H1 (cell line): ENCODE data around the gene MDM1. TPM values are rescaled to one million over a fixed set of nuclear protein-coding genes. Genes with fewer than 3 reads are reported as not detected.
A peak's percentile ranks its signal among the peaks of the same experiment; 100 is the strongest.

Experiments used
- CTCF ChIA-PET: fragments of 300-600 bp; sonication (Branson Sonifier 250); formaldehyde crosslinking; loops from one replicate; lab custom pipeline; 2021; ENCODE audit not compliant: partially characterized antibody; lab: Charles Lee
- POLR2A ChIA-PET: fragments of 300-600 bp; sonication (Branson Sonifier 250); formaldehyde crosslinking; loops from one replicate; lab custom pipeline; 2021; ENCODE audit warnings: inconsistent platforms; ENCODE audit not compliant: partially characterized antibody; lab: Charles Lee
- DNase-seq, 2 experiments: peaks; one replicate each; pipeline versions ENCODE4 v3.0.0 to v3.0.0-alpha.2; 2010 to 2022; ENCODE audit warnings: low spot score in 2 of 2, low read depth in 1 of 2, mixed read lengths in 1 of 2
- FAIRE-seq: peaks from 2 replicates; lab custom pipeline; 2011; peaks lifted over from hg19 to GRCh38; lab: Jason Lieb, UNC
- H2AFZ ChIP-seq: 2 replicates; pipeline ENCODE4 v1.8.1; 2012; ENCODE audit warnings: low read length, inconsistent platforms
- H2AK5ac ChIP-seq: 2 replicates; pipeline ENCODE4 v1.6.1; 2013; ENCODE audit warnings: low read depth, low read length
- H2BK120ac ChIP-seq: replicated peaks from 2 replicates; pipeline ENCODE3; 2013; ENCODE audit warnings: low read depth, low read length, inconsistent platforms
- H2BK12ac ChIP-seq: 2 replicates; pipeline ENCODE4 v1.6.1; 2013; ENCODE audit warnings: low read depth, low read length
- H2BK15ac ChIP-seq: 2 replicates; pipeline ENCODE4 v1.6.1; 2013; ENCODE audit warnings: low read length
- H2BK20ac ChIP-seq: 2 replicates; pipeline ENCODE4 v1.6.1; 2013; ENCODE audit warnings: low read length
- H2BK5ac ChIP-seq: 2 replicates; pipeline ENCODE4 v1.6.1; 2013; ENCODE audit warnings: low read depth, low read length
- H3K14ac ChIP-seq: 2 replicates; pipeline ENCODE4 v1.6.1; 2013; ENCODE audit warnings: inconsistent platforms; ENCODE audit not compliant: insufficient read length
- H3K18ac ChIP-seq: 2 replicates; pipeline ENCODE4 v1.6.1; 2013; ENCODE audit warnings: low read length; ENCODE audit errors: extremely low read depth
- H3K23ac ChIP-seq: 2 replicates; pipeline ENCODE4 v1.6.1; 2013; ENCODE audit warnings: inconsistent platforms; ENCODE audit not compliant: insufficient read length
- H3K23me2 ChIP-seq: 2 replicates; pipeline ENCODE4 v1.6.1; 2013; ENCODE audit warnings: low read depth, low read length
- H3K27ac ChIP-seq: 2 replicates; pipeline ENCODE4 v1.6.1; 2011; ENCODE audit warnings: low read depth, low read length, inconsistent platforms
- H3K27me3 ChIP-seq, 4 experiments: replicated peaks in 1 of 4; 1 replicate in 1 of 4; 2 replicates in 3 of 4; pipeline versions ENCODE4 v1.6.1 to v1.8.1; 2011 to 2013; ENCODE audit warnings: low read length in 3 of 4, mild to moderate bottlenecking in 3 of 4, inconsistent platforms in 2 of 4, mixed read lengths in 2 of 4, moderate library complexity in 1 of 4; ENCODE audit not compliant: control insufficient read depth in 3 of 4, insufficient read depth in 3 of 4; ENCODE audit errors: extremely low read depth in 1 of 4
- H3K36me3 ChIP-seq, 4 experiments: 2 replicates each; pipeline versions ENCODE4 v1.6.1 to v1.8.1; 2011 to 2013; ENCODE audit warnings: mild to moderate bottlenecking in 4 of 4, low read length in 3 of 4, moderate library complexity in 2 of 4, control low read depth in 1 of 4, inconsistent platforms in 1 of 4; ENCODE audit not compliant: insufficient read depth in 4 of 4, control insufficient read depth in 2 of 4
- H3K4ac ChIP-seq: replicated peaks from 2 replicates; pipeline ENCODE3; 2013; ENCODE audit warnings: low read length, low read depth, mixed read lengths, inconsistent platforms; ENCODE audit not compliant: insufficient read length
- H3K4me1 ChIP-seq, 4 experiments: replicated peaks in 1 of 4; 1 replicate in 1 of 4; 2 replicates in 3 of 4; pipeline versions ENCODE4 v1.6.1 to v1.8.1; 2011 to 2013; ENCODE audit warnings: low read length in 3 of 4, inconsistent platforms in 2 of 4, mixed read lengths in 1 of 4; ENCODE audit not compliant: insufficient read depth in 4 of 4, control insufficient read depth in 3 of 4
- H3K4me2 ChIP-seq, 2 experiments: 2 replicates each; pipeline versions ENCODE4 v1.6.1 to v1.8.1; 2011 to 2013; ENCODE audit warnings: low read depth in 2 of 2, low read length in 2 of 2, control low read depth in 1 of 2, inconsistent platforms in 1 of 2, mild to moderate bottlenecking in 1 of 2; ENCODE audit not compliant: insufficient read depth in 1 of 2
- H3K4me3 ChIP-seq, 4 experiments: fragments of 200-600, 300-600 bp in 1 of 4; sonication (generic), shearing (Covaris generic), sonication (Bioruptor Twin) in 1 of 4; 2 replicates each; pipeline versions ENCODE4 v1.5.1 to v1.8.1; 2011 to 2016; ENCODE audit warnings: low read length in 4 of 4, low read depth in 3 of 4, control low read depth in 2 of 4, inconsistent platforms in 2 of 4, mild to moderate bottlenecking in 2 of 4, mixed read lengths in 1 of 4, moderate library complexity in 1 of 4; ENCODE audit not compliant: insufficient read depth in 2 of 4; ENCODE audit errors: extremely low read depth in 1 of 4
- H3K56ac ChIP-seq: replicated peaks from 2 replicates; pipeline ENCODE3; 2013; ENCODE audit warnings: low read depth, mild to moderate bottlenecking, mixed read lengths, low read length, inconsistent platforms; ENCODE audit not compliant: insufficient read length
- H3K79me1 ChIP-seq: 2 replicates; pipeline ENCODE4 v1.6.1; 2013; ENCODE audit warnings: low read depth, low read length, control low read depth
- H3K79me2 ChIP-seq, 2 experiments: 2 replicates each; pipeline versions ENCODE4 v1.6.1 to v1.8.1; 2012 to 2013; ENCODE audit warnings: low read length in 2 of 2, mild to moderate bottlenecking in 2 of 2, inconsistent platforms in 1 of 2; ENCODE audit not compliant: insufficient read depth in 2 of 2, control insufficient read depth in 1 of 2
- H3K9ac ChIP-seq, 4 experiments: replicated peaks in 1 of 4; 1 replicate in 1 of 4; 2 replicates in 3 of 4; pipeline versions ENCODE4 v1.6.1 to v1.8.1; 2011 to 2013; ENCODE audit warnings: low read depth in 3 of 4, low read length in 3 of 4, control low read depth in 2 of 4, mild to moderate bottlenecking in 2 of 4, moderate library complexity in 2 of 4, inconsistent platforms in 1 of 4; ENCODE audit errors: extremely low read depth in 1 of 4
- H3K9me3 ChIP-seq, 2 experiments: 2 replicates each; pipeline versions ENCODE4 v1.6.1 to v1.8.1; 2012 to 2013; ENCODE audit warnings: mild to moderate bottlenecking in 2 of 2, moderate library complexity in 2 of 2, control low read depth in 1 of 2, inconsistent platforms in 1 of 2, low read depth in 1 of 2, low read length in 1 of 2, mixed read lengths in 1 of 2; ENCODE audit not compliant: insufficient read depth in 2 of 2
- H4K20me1 ChIP-seq, 2 experiments: replicated peaks in 1 of 2; 2 replicates each; pipeline versions ENCODE3 to v1.8.1; 2011 to 2013; ENCODE audit warnings: inconsistent platforms in 2 of 2, low read length in 2 of 2, mild to moderate bottlenecking in 1 of 2; ENCODE audit not compliant: insufficient read depth in 2 of 2, control insufficient read depth in 1 of 2
- H4K5ac ChIP-seq: 2 replicates; pipeline ENCODE4 v1.6.1; 2013; ENCODE audit warnings: low read length, low read depth, mixed read lengths, inconsistent platforms; ENCODE audit not compliant: insufficient read length
- H4K8ac ChIP-seq: 2 replicates; pipeline ENCODE4 v1.8.0; 2013; ENCODE audit warnings: mild to moderate bottlenecking, moderate library complexity, low read length, inconsistent platforms; ENCODE audit not compliant: insufficient read depth; ENCODE audit errors: extremely low read depth
- H4K91ac ChIP-seq: replicated peaks from 2 replicates; pipeline ENCODE3; 2013; ENCODE audit warnings: low read length, mixed read lengths, inconsistent platforms; ENCODE audit not compliant: insufficient read length
- BRCA1 ChIP-seq: IDR thresholded peaks from 2 replicates; pipeline ENCODE4 v1.6.1; 2012; ENCODE audit warnings: low read depth, low read length, improper control_type of control experiment
- CBX8 ChIP-seq: fragments of 300-800, 300-1000 bp; sonication (generic); IDR thresholded peaks from 2 replicates; pipeline ENCODE4 v1.7.1; 2016; ENCODE audit warnings: low read depth, low read length, borderline replicate concordance
- GTF2F1 ChIP-seq: IDR thresholded peaks from 2 replicates; pipeline ENCODE4 v1.6.1; 2012; ENCODE audit warnings: low read depth, low read length, improper control_type of control experiment, borderline replicate concordance
- KDM5A ChIP-seq: fragments of 200-600 bp; IDR thresholded peaks from 2 replicates; pipeline ENCODE4 v1.7.1; 2012; ENCODE audit warnings: mild to moderate bottlenecking, low read length, inconsistent platforms, mixed read lengths
- NRF1 ChIP-seq: IDR thresholded peaks from 2 replicates; pipeline ENCODE4 v1.6.1; 2011; ENCODE audit warnings: mild to moderate bottlenecking, low read depth, low read length, improper control_type of control experiment
- SP4 ChIP-seq: IDR thresholded peaks from 2 replicates; pipeline ENCODE4 v1.6.1; 2012; ENCODE audit warnings: low read length, inconsistent platforms
- TAF1 ChIP-seq: IDR thresholded peaks from 2 replicates; pipeline ENCODE4 v1.6.1; 2011; ENCODE audit warnings: mild to moderate bottlenecking, low read depth, low read length
- TEAD4 ChIP-seq: IDR thresholded peaks from 2 replicates; pipeline ENCODE4 v1.6.1; 2012; ENCODE audit warnings: low read depth, low read length, inconsistent platforms, mixed read lengths
- WGBS, 2 experiments: shearing (Covaris generic) in 1 of 2; methylation state at CpG; one replicate each; pipeline versions ENCODE4 v1.1.6 to v1.1.7; 2013 to 2015; ENCODE audit warnings: low lambda C conversion rate in 2 of 2, mixed read lengths in 2 of 2, inconsistent platforms in 1 of 2, low coverage in 1 of 2, missing lambda C conversion rate in 1 of 2; ENCODE audit not compliant: insufficient replicate concordance in 2 of 2, insufficient coverage in 1 of 2, insufficient read length in 1 of 2; ENCODE audit errors: extremely low coverage in 1 of 2, missing lambda C conversion rate in 1 of 2; 5-methylcytosine and 5-hydroxymethylcytosine counted together
- polyA plus RNA-seq, 7 experiments: library from polyadenylated mRNA; depleted of rRNA in 3 of 7; stranded (reverse) in 5 of 7; unstranded in 2 of 7; fragments of >200 nt in 5 of 7; fragments of 200-250 nt in 2 of 7; gene quantifications; 1 replicate in 5 of 7; 2 replicates in 1 of 7; 4 replicates in 1 of 7; pipeline versions ENCODE4 v1.2.1 to v1.2.3, GENCODE V29; 2011 to 2013; ENCODE audit warnings: missing spikeins in 2 of 7, mixed read lengths in 2 of 7
- total RNA-seq: library from RNA; stranded (reverse); fragmentation: NEBNext Ultra II Directional; extraction: Animal tissue kit (Norgen Biotek cat#: 25700); gene quantifications from 2 replicates; pipeline ENCODE4 v1.2.1, GENCODE V29; 2021

Gene MDM1
- total and polyA plus RNA-seq, 2 of the 8 experiments (the other 6 are each of a cell fraction or from before 2014, with no cell fraction given) = 3.1 to 10.7 TPM

DNA sequence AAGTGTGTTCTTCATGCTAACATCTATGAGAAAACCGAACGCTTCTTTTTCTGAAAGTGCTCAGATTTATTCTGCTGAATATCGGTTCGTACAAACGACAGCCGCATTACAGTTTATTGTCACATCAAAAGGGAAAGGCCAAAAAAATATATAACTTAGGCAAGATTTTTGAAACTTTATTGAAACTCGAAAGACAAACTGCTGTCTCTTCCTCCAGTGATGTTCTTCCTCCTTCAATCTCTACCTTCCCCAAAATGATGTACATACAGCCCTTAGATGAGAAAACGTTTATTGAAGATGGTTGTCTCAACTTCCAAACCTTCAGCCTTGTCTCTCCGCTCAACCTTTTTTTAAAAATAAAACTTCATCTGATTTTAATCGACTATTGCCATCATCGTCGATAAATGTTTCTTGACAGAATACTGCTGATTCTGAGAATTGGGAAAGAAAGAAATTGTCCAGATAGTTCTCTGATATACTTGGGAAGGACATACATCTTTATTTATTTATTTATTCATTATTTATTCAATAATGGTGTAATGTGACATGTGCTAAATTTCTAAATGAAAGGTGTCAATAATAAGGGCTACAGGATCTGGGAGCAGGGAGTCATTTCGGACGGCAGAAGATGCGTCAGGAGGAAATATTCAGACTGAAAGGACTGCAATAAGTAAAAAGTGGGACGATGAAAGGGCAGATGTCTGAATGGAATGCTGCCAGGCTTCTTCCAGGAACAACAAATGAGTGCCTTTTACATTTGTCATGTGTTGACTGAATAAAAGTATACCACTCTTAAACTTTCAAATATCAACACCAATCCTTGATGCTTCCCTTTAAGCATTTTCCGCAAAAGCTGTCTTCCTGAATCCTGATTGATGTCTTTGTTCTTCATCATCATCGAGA is 817 bp upstream of the MDM1 start:
- H3K36me3 ChIP-seq = no peaks in the 10 kb centered on the region
- H3K23ac ChIP-seq = no peak overlapping the region
- H2BK15ac ChIP-seq = no peak overlapping the region
- no peak overlapping the region for H3K14ac ChIP-seq
- no peak overlapping the region for H3K56ac ChIP-seq
- no peak overlapping the region for H3K4ac ChIP-seq
- H2BK120ac ChIP-seq = no peak overlapping the region
- no peaks in the 10 kb centered on the region for H3K27me3 ChIP-seq
- H4K8ac ChIP-seq = peak overlapping the region; percentile 73; the same call in 1 of the 2 replicates
- H4K20me1 ChIP-seq = no peaks in the 10 kb centered on the region
- CTCF ChIA-PET = interaction anchor here (0.9 to 2.1 kb wide), 4 partner anchors 16 to 175 kb away, joined by 3 to 5 read pairs (median 4); no protein-coding TSS in a partner anchor
- POLR2A ChIA-PET = interaction anchor here (0.7 to 1.5 kb wide), 8 partner anchors 16 to 573 kb away, joined by 3 to 4 read pairs (median 3); partner anchors contain the start of gene RAP1B
- H3K4me1 ChIP-seq = peaks cover 0 to 7% (median 3%) of the 10 kb centered on the region in 4 experiments; a peak in 3 of 7 replicates
- H3K23me2 ChIP-seq = peaks cover 8% of the 10 kb centered on the region
- H3K18ac ChIP-seq = no peak overlapping the region; the same call in 1 of the 2 replicates
- DNase-seq = no peak
- WGBS, 2 experiments = 56 to 100% methylated on average over 3 to 18 of the region's 18 CpGs
- no peak overlapping the region for H2AK5ac ChIP-seq
- TF ChIP-seq TEAD4 = no peak
- no peak for TF ChIP-seq NRF1
- no peak for TF ChIP-seq KDM5A
- TF ChIP-seq CBX8 = no peak
- no peak for TF ChIP-seq BRCA1
- no peak for TF ChIP-seq SP4
- no peak for TF ChIP-seq GTF2F1
- no peak for TF ChIP-seq TAF1
- FAIRE-seq = no peak
- H3K79me1 ChIP-seq = no peaks in the 10 kb centered on the region
- H3K9ac ChIP-seq = peak overlapping the region in 2 of 4 experiments; percentile 25 to 35; a peak in 2 of 7 replicates
- H2BK5ac ChIP-seq = no peak overlapping the region
- H4K5ac ChIP-seq = no peak overlapping the region
- 0 out of 4 replicates have a peak, but pooled peaks cover 0 to 5% of the 10 kb centered on the region in 2 experiments for H3K79me2 ChIP-seq
- H3K9me3 ChIP-seq = no peaks in the 10 kb centered on the region
- peak overlapping the region; percentile 7 for H2AFZ ChIP-seq
- no peak overlapping the region for H2BK12ac ChIP-seq
- H2BK20ac ChIP-seq = no peak overlapping the region
- H3K27ac ChIP-seq = no peak overlapping the region
- H3K4me2 ChIP-seq = peak overlapping the region; percentile 58 to 72
- H4K91ac ChIP-seq = no peak overlapping the region
- H3K4me3 ChIP-seq = peak overlapping the region; percentile 43 to 80 (median 58)
